ENCODE data around the gene RFTN1.
"Not testable (repeated sequence)": the region's sequence is repeated elsewhere in the genome, so short reads cannot be mapped to it uniquely, and the experiment has no call there.

The RFTN1 gene

GRCh38 chr3:16315623-16316022, 197.9 kb downstream of the RFTN1 start:
- no peak for DNase-seq (ENCODE audit: low read depth, low spot score)
- no peak overlapping the region for H3K27ac ChIP-seq
- no peaks in the 10 kb centered on the region for H3K36me3 ChIP-seq (ENCODE audit: insufficient read depth, low read length)
- H3K9ac ChIP-seq (ENCODE audit: insufficient read length), result no peak overlapping the region
- no peaks in the 10 kb centered on the region for H3K9me3 ChIP-seq (ENCODE audit: low read depth, low read length)
- TF ChIP-seq EZH2 (IDR thresholded peaks at IDR 0.05), result no peak
- no peak for TF ChIP-seq POLR2AphosphoS5 (IDR thresholded peaks at IDR 0.05; ENCODE audit: borderline replicate concordance, low read depth, low read length)
- no peak for TF ChIP-seq FOXP2 (optimal IDR thresholded peaks at IDR 0.05; ENCODE audit: control extremely low read depth, extremely low read length, insufficient read depth)
- no peak overlapping the region for H3K4me3 ChIP-seq

- Histone ChIP-seq H3K9ac (ENCODE audit: insufficient read length) (no peak overlapping the region), H3K9me3 (ENCODE audit: low read depth, low read length) (no peaks in the 10 kb centered on the region), H3K36me3 (ENCODE audit: insufficient read depth, low read length) (no peaks in the 10 kb centered on the region), H3K4me3 (no peak overlapping the region), H3K27ac (no peak overlapping the region)
- no peak for TF ChIP-seq POLR2AphosphoS5 (IDR thresholded peaks at IDR 0.05; ENCODE audit: borderline replicate concordance, low read depth, low read length)
- no peak for TF ChIP-seq FOXP2 (optimal IDR thresholded peaks at IDR 0.05; ENCODE audit: control extremely low read depth, extremely low read length, insufficient read depth)
- TF ChIP-seq EZH2 (IDR thresholded peaks at IDR 0.05), result no peak
- DNase-seq (ENCODE audit: low read depth, low spot score), result no peak
Observed at GRCh38 chr3:16313886-16314645, 199.4 kb downstream of the RFTN1 start.

GRCh38 chr3:16311960-16312451, 201.5 kb downstream of the RFTN1 start:
- TF ChIP-seq EZH2 (IDR thresholded peaks at IDR 0.05) (no peak), POLR2AphosphoS5 (IDR thresholded peaks at IDR 0.05; ENCODE audit: borderline replicate concordance, low read depth, low read length) (no peak), FOXP2 (optimal IDR thresholded peaks at IDR 0.05; ENCODE audit: control extremely low read depth, extremely low read length, insufficient read depth) (no peak)
- no peak for DNase-seq (ENCODE audit: low read depth, low spot score)
- H3K27ac ChIP-seq, result no peak overlapping the region
- no peaks in the 10 kb centered on the region for H3K36me3 ChIP-seq (ENCODE audit: insufficient read depth, low read length)
- no peak overlapping the region for H3K9ac ChIP-seq (ENCODE audit: insufficient read length)
- no peaks in the 10 kb centered on the region for H3K9me3 ChIP-seq (ENCODE audit: low read depth, low read length)
- no peak overlapping the region for H3K4me3 ChIP-seq

GRCh38 chr3:16310486-16310885, 203.0 kb downstream of the RFTN1 start:
- DNase-seq (ENCODE audit: low read depth, low spot score); H3K4me3 ChIP-seq; H3K36me3 ChIP-seq (ENCODE audit: insufficient read depth, low read length); H3K9me3 ChIP-seq (ENCODE audit: low read depth, low read length); H3K9ac ChIP-seq (ENCODE audit: insufficient read length); H3K27ac ChIP-seq: not testable (repeated sequence)

GRCh38 chr3:16309558-16309957, 203.9 kb downstream of the RFTN1 start:
- DNase-seq (ENCODE audit: low read depth, low spot score), result no peak
- Histone ChIP-seq H3K9ac (ENCODE audit: insufficient read length) (no peak overlapping the region), H3K27ac (no peak overlapping the region), H3K36me3 (ENCODE audit: insufficient read depth, low read length) (no peaks in the 10 kb centered on the region), H3K9me3 (ENCODE audit: low read depth, low read length) (no peaks in the 10 kb centered on the region), H3K4me3 (no peak overlapping the region)
- no peak for TF ChIP-seq EZH2 (IDR thresholded peaks at IDR 0.05)
- TF ChIP-seq POLR2AphosphoS5 (IDR thresholded peaks at IDR 0.05; ENCODE audit: borderline replicate concordance, low read depth, low read length), result no peak
- TF ChIP-seq FOXP2 (optimal IDR thresholded peaks at IDR 0.05; ENCODE audit: control extremely low read depth, extremely low read length, insufficient read depth), result no peak

GRCh38 chr3:16308727-16309126, 204.8 kb downstream of the RFTN1 start:
- no peak overlapping the region for H3K27ac ChIP-seq
- no peak for DNase-seq (ENCODE audit: low read depth, low spot score)

GRCh38 chr3:16307832-16308531, 205.5 kb downstream of the RFTN1 start:
- no peak overlapping the region for H3K9ac ChIP-seq (ENCODE audit: insufficient read length)
- TF ChIP-seq FOXP2 (optimal IDR thresholded peaks at IDR 0.05; ENCODE audit: control extremely low read depth, extremely low read length, insufficient read depth) (no peak), EZH2 (IDR thresholded peaks at IDR 0.05) (no peak), POLR2AphosphoS5 (IDR thresholded peaks at IDR 0.05; ENCODE audit: borderline replicate concordance, low read depth, low read length) (no peak)
- no peak for DNase-seq (ENCODE audit: low read depth, low spot score)
- H3K27ac ChIP-seq, result no peak overlapping the region
- no peaks in the 10 kb centered on the region for H3K9me3 ChIP-seq (ENCODE audit: low read depth, low read length)
- no peaks in the 10 kb centered on the region for H3K36me3 ChIP-seq (ENCODE audit: insufficient read depth, low read length)
- H3K4me3 ChIP-seq, result no peak overlapping the region

More at GRCh38 chr3:16308727-16309126, 204.8 kb downstream of the RFTN1 start:
- Histone ChIP-seq H3K36me3 (ENCODE audit: insufficient read depth, low read length) (no peaks in the 10 kb centered on the region), H3K9me3 (ENCODE audit: low read depth, low read length) (no peaks in the 10 kb centered on the region), H3K9ac (ENCODE audit: insufficient read length) (no peak overlapping the region), H3K4me3 (no peak overlapping the region)
- no peak for TF ChIP-seq FOXP2 (optimal IDR thresholded peaks at IDR 0.05; ENCODE audit: control extremely low read depth, extremely low read length, insufficient read depth)
- no peak for TF ChIP-seq EZH2 (IDR thresholded peaks at IDR 0.05)
- TF ChIP-seq POLR2AphosphoS5 (IDR thresholded peaks at IDR 0.05; ENCODE audit: borderline replicate concordance, low read depth, low read length), result no peak

- Histone ChIP-seq H3K9me3 (ENCODE audit: low read depth, low read length) (no peaks in the 10 kb centered on the region), H3K9ac (ENCODE audit: insufficient read length) (no peak overlapping the region), H3K36me3 (ENCODE audit: insufficient read depth, low read length) (no peaks in the 10 kb centered on the region; the same call in 1 of the 2 replicates), H3K4me3 (no peak overlapping the region), H3K27ac (no peak overlapping the region)
- no peak for DNase-seq (ENCODE audit: low read depth, low spot score)
- TF ChIP-seq EZH2 (IDR thresholded peaks at IDR 0.05) (no peak), POLR2AphosphoS5 (IDR thresholded peaks at IDR 0.05; ENCODE audit: borderline replicate concordance, low read depth, low read length) (no peak), FOXP2 (optimal IDR thresholded peaks at IDR 0.05; ENCODE audit: control extremely low read depth, extremely low read length, insufficient read depth) (no peak)
Observed at GRCh38 chr3:16305111-16305541, 208.4 kb downstream of the RFTN1 start.
